HCEC 1CT (cell line): ENCODE data around the gene PFN3.
"Not testable (repeated sequence)": the region's sequence is repeated elsewhere in the genome, so short reads cannot be mapped to it uniquely, and the experiment has no call there.

Experiments
- DNase-seq: peaks from one replicate; pipeline ENCODE4 v3.0.0-alpha.2; 2017

PFN3 gene

GRCh38 chr5:177390363-177391300, 9.8 kb downstream of the PFN3 start:
- DNase-seq: peak; percentile 73

- peak; percentile 89 for DNase-seq
Measured at GRCh38 chr5:177389241-177390169, 11.0 kb downstream of the PFN3 start.

- DNase-seq: no peak
Measured at GRCh38 chr5:177388521-177389052, 11.9 kb downstream of the PFN3 start.

DNA sequence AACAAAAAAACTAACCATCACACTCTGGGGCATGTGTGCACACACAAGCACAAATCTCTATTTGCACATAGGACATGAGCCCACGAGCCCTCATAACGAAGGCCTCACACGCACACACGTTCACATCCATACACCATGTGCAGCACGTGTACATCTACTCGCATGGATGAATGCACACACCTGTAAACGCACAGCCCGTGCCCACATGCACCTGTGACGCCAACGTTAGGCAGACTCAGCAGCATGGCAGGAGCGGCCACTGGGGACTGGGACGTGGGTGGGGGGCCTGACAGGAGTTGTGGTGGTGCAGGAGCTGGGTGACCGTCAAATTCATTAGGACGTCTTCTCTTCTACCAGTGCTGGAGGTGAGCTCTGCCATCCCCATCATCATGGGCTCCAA, 13.1 kb downstream of the PFN3 start:
- DNase-seq: no peak

- no peak for DNase-seq
Measured at GRCh38 chr5:177386542-177386941, 13.9 kb downstream of the PFN3 start.

DNA sequence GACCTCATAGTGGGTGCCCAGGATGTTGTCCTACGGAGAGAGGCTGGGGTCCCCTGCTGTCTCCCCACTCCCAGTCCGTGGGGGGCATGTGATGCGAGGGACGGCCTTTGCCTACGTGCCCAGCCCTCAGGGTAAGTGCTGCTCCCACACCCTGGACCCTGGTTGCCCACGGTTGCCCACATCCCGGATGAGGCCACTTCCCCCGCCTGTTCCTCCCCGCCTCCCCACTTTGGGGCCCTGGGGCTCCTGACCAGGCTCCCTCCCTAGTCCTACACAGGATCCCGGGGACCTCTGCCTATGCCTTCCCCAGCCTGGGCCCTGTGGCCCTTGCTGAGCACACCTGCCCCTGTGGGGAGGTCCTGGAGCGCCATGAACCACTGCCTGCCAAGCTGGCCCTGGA, 14.7 kb downstream of the PFN3 start:
- DNase-seq: no peak

GRCh38 chr5:177384134-177384533, 16.3 kb downstream of the PFN3 start, which contains the start of gene SLC34A1:
TSS of gene SLC34A1 (plus strand) at chr5:177384434. CDS start at chr5:177385742, 1,308 bp downstream.
- DNase-seq: no peak

DNA sequence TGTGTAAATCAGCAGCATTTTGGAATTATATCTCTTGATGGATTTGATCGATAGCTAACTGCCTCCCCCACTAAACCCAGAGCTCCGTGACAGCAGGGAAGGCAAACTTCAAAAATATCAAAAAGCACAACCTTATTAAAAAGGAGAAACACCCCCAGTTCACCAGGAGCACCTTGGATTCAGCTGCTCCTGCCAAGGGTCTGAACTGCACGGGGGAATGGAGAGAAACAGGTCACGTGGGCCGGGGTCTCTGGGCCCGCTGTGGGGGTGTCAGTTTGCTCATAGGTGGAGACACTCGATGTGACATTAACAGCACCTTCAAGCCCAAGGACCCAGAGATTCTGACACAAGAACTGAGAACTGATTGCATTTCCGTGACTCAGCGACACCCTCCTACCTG, 17.3 kb downstream of the PFN3 start:
- no peak for DNase-seq

- DNase-seq: peak; percentile 12
Measured at GRCh38 chr5:177382423-177383029, 17.9 kb downstream of the PFN3 start.

DNA sequence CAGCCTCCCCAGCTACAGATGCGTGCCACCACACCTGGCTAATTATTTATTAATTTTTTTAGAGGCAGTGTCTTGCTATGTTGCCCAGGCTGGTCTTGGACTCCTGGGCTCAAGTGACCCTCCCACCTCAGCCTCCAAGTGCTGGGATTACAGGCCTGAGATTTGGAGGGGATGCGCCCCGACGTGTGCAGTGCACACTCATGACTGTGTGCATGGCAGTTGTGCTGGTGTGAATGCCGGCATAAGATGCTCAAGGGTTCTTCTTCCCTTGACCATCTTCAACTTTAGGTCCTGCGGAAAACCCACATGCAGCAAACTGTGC, 19.7 kb downstream of the PFN3 start:
- DNase-seq: no peak

DNA sequence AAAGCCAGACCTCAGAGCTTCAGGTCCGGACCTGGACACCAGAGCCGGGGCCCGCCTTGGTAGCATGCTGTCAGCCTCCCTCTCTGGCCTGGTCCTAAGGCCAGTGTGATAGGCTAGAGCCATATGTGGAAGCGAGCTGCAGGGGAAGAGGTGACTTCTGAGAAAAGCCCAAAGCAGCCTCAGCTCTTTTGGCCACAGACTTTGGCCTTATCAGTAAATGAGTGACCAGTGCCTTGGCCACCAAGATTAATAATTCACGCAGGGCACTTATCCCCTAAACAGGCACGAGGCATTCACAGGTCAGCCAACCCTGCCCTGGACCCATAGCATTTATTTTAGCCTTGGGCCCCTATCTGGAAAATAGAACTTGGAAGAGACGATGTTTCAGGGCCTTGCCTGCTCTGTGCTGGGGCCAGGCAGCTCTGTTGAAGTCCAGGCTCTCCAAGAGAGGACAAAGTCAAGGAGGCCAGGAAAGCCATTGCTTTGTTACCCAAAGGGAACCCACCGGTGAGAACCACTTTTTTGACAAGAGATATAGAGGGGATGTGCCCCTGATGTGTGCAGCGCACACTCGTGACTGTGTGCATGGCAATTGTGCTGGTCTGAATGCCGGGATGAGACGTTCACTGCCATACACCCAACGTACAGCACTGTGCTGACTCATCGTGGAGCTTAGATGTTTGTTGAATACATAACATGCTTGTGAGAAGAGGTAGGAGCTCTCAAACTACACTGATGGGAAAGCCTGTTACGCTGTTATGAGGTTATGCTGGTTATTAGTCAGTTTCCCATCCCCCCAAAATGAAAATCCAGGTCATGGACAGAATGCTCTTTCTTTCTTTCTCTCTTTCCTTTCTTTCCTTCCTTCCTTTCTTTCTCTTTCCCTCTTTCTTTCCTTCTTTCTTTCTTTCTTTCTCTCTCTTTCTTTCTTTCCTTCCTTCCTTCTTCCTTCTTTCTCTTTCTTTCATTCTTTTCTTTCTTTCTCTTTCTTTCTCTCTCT, 21.3 kb downstream of the PFN3 start:
- peak; percentile 89 for DNase-seq

DNA sequence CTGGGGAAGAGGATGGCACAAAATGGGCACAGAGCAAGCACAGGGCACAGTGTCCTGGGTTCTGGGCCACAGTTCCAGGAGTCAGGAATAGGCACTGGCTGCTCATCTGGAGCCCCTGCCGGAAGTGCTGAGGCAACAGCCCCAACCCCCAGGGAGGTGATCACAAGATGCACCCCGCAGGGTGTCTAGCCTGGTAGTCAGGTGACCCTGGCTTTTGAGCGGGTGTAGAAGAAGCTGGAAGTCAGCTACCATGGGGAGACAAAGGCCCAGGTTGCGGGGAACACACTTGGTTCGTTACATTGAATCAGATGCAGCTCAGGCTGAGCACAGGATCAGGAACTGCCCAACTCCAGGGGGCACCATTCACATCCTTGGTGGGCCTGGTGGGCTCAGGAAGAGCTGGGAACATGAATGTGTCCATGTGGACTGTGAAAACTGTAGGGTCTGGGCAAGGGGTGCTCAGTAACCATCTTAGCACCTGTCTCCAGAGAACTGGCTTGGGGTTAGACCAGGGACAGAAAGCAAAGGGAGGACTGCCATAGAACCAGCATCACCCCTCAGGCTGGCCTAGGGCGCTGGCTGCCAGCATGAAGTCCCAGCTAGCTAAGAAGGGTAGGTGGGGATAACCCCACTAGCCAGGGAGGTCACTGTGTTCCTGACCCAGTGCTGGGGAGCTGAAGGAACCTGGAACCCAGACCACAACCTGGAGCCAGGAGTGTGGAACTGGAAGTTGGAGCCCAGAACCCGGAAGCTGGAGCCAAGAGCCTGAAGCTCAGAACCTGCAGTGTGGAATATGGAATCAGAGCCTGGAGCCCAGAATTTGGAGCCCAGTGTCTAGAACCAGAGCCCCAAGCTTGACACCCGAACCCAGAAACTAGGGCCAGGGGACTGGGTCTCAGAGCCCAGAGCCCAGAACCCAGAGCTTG, 22.3 kb downstream of the PFN3 start:
- DNase-seq: no peak

- DNase-seq: no peak
Measured at GRCh38 chr5:177376107-177376506, 24.4 kb downstream of the PFN3 start.

DNA sequence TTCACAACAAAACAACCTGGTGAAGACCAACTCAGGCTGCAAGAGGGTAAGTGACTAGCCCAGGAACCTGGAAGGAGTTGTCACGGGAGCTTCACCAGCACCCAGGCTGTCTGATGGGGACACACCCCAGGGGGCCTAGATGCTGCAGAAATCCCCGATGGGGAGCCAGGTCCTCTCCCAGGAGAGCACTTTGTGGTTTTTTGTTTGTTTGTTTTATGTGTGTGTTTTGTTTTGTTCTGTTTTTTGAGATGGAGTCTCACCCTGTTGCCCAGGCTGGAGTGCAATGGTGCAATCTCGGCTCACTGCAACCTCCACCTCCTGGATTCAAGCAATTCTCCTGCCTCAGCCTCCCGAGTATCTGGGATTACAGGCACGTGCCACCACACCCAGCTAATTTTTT, 24.9 kb downstream of the PFN3 start:
- not testable (repeated sequence) for DNase-seq

DNA sequence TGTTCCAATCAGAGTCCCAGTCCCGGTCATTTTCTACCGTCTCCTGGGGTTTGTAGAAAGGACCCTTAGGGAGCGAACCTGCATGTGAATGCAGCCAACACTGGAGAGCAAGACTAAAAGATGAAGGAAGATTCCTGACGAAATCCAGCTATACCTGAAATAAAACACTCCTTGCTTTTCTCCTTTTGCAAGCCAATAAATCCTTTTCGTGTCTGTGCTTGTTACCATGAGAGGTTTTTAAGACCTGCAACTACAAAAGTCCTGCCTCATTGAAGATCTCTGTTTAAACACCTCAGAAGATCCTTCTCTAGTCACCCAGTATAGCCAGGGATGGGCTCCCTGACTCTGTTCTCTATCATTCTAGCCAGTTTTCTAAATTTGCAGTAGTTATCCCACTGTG, 26.2 kb downstream of the PFN3 start:
- no peak for DNase-seq

DNA sequence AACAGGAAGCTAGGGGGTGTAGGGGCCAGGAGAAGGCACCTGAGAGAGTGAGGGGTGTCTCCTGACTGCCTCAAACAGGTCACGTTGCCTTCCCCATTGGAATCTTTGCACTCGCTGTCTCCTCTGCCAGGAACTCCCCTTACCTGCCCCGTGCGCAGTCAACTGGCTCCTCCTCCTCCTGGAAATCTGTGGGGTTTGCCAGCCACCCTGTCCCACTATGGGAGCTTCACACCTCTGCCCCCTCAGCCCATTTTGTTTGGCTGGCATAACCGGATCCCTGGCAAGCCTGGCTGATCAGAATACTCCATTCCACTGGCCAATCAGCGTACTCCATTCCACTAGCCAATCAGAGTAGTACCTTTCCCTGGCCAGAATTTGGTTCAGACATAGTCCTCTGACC, 26.7 kb downstream of the PFN3 start:
- DNase-seq: no peak

DNA sequence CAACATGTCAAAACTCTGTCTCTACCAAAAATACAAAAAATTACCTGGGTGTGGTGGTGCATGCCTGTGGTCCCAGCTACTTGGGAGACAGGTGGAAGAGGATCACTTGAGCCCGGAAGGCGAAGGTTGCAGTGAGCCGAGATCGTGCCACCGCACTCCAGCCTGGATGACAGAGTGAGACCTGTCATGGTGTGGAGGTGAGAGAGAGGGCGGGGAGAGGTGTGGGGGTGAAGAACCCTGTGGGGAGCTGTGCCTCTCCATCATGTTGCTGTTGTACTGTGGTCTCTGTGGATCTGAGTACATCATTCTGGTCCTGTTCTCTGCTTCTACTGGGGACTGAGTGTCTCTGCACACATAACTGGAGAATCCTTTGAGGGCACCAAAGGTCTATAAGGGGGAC, 27.6 kb downstream of the PFN3 start:
- no peak for DNase-seq

- no peak for DNase-seq
Measured at GRCh38 chr5:177372034-177372896, 28.2 kb downstream of the PFN3 start.
